Esophagus muscularis mucosa (tissue), 3 donors: Measurements from ENCODE around the gene ETV6.

ENCODE experiments used
- CTCF ChIP-seq, 3 experiments: fragments of 200-600 bp in 2 of 3; fragments of 450-650 bp in 1 of 3; sonication (generic) in 2 of 3; IDR thresholded peaks; one replicate each; pipeline ENCODE4 v1.5.1; 2017 to 2019; ENCODE audit warnings: antibody characterized with exemption in 3 of 3, mild to moderate bottlenecking in 2 of 3, moderate library complexity in 1 of 3
- POLR2A ChIP-seq: fragments of 450-650 bp; IDR thresholded peaks from one replicate; pipeline ENCODE4 v1.6.1; 2017; ENCODE audit warnings: antibody characterized with exemption, moderate library complexity, mild to moderate bottlenecking, low read depth

GRCh38 chr12:11834104-11834812 lies 184.8 kb downstream of the ETV6 start:
- TF ChIP-seq POLR2A (no peak), CTCF (IDR thresholded peaks at IDR 0.05) (no peak)
